ENCODE results near the gene MAGI1. TPM values are rescaled to one million over a fixed set of nuclear protein-coding genes. Genes with fewer than 3 reads are reported as not detected.

Gene MAGI1
- total and polyA plus RNA-seq, 10 donors: 3.5 to 104 (median 62.3) TPM

DNA sequence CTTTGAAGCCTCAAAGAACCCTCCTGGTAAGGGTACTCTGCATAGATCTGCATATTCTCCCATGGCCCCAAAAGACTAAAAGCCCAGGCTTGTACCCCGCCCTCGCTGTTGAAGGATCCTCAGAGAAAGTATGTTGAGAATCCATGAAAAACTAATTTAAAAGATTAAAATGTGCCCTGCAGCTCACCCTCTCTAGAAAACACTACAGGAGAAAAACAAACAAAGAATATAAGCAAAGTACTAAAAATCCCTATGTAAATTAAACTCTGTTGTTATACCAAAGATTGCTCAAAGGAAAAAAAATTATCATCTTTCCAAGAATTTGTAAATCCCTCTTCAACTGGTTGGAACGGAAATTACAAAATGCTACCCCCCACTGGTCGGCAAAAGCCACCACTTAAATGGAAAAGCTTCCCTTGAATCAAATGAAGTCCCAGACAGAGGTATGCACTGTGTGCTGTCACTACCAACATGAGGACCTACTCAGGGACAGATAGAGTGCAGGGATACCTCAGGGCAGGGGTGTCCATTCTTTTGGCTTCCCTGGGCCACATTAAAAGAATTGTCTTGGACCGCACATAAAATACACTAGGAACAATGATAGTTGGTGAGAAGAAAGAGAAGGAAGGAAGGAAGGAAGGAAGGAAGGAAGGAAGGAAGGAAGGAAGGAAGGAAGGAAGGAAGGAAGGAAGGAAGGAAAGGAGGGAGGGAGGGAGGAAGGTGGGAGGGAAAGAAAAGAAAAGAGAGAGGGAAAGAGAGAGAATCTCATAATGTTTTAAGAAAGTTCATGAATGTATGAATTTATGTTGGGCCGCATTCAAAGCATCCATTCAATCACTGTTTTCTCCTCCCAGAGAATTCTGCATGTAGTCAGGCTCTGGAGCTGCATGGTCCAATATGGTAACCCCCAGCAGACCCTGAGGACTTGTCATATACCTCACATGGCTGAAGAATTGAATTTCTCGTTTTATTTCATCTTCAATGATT lies 88.1 kb downstream of the MAGI1 start:
- DNase-seq: no peak
- no peaks in the 10 kb centered on the region for H3K9me3 ChIP-seq
- H3K4me3 ChIP-seq: no peak overlapping the region
- intact Hi-C loops (cut with DNase I; ENCODE audit: low total_unique reads): no loop called here
- H3K27ac ChIP-seq: peak overlapping the region in 3 of 8 donors; percentile 74 to 78 (median 77)
- no peaks in the 10 kb centered on the region for H3K36me3 ChIP-seq
- WGBS, 5 donors: 85 to 88% (median 87%) methylated on average over 7 of the region's 7 CpGs
- TF ChIP-seq POLR2A (IDR thresholded peaks at IDR 0.05): no peak
- TF ChIP-seq, protein P1, sequence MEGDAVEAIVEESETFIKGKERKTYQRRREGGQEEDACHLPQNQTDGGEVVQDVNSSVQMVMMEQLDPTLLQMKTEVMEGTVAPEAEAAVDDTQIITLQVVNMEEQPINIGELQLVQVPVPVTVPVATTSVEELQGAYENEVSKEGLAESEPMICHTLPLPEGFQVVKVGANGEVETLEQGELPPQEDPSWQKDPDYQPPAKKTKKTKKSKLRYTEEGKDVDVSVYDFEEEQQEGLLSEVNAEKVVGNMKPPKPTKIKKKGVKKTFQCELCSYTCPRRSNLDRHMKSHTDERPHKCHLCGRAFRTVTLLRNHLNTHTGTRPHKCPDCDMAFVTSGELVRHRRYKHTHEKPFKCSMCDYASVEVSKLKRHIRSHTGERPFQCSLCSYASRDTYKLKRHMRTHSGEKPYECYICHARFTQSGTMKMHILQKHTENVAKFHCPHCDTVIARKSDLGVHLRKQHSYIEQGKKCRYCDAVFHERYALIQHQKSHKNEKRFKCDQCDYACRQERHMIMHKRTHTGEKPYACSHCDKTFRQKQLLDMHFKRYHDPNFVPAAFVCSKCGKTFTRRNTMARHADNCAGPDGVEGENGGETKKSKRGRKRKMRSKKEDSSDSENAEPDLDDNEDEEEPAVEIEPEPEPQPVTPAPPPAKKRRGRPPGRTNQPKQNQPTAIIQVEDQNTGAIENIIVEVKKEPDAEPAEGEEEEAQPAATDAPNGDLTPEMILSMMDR (IDR thresholded peaks at IDR 0.05 in 8 of 11, conservative IDR thresholded peaks at IDR 0.05 in 3 of 11): no peak
- TF ChIP-seq POLR2AphosphoS5 (IDR thresholded peaks at IDR 0.05): no peak
- no peaks in the 10 kb centered on the region for H3K27me3 ChIP-seq (replicated peaks in 1 of 7)
- peaks cover 0 to 63% (median 18%) of the 10 kb centered on the region in 6 donors for H3K4me1 ChIP-seq

DNA sequence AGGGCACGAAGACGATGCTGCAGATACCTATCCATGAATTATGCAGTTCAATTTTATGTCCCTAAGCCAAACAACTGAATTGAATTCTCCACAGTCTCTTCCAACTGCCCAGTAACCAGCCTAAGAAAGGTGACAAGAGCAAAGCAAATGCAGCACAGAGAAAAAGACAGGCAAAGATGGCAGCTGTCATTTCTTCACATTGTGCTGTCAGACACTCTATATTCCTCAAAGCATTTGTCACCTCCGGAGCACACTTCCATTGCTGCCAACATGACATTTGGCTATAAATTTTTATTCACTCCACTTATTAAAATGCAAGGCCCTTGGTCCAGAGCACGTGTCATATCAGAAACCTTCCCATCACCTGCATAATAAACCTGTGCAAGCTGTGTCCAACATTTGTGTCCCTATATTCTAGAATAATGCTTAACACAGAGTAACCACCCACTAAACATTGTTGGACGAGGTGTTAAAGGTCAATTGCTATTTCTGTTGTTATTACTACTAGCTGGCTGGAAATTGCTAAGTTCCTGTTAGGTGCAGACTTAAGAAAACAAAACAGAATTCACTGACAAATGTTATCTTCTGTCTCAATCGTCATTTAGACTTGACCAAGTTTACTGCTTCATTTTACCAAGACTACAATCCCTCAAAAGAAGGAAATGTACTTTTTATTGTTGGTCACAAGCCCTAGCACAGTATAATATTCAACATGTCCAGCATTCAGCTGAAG lies 89.7 kb downstream of the MAGI1 start:
- no peaks in the 10 kb centered on the region for H3K27me3 ChIP-seq (replicated peaks in 1 of 7)
- peaks cover 0 to 53% (median 13%) of the 10 kb centered on the region in 6 donors for H3K4me1 ChIP-seq
- DNase-seq: no peak
- intact Hi-C loops (cut with DNase I; ENCODE audit: low total_unique reads): no loop called here
- H3K9me3 ChIP-seq: no peaks in the 10 kb centered on the region
- peak overlapping the region in 7 of 8 donors; percentile 27 to 78 (median 60) for H3K27ac ChIP-seq
- 50 to 69% (median 61%) methylated on average over 6 of the region's 6 CpGs for WGBS, 5 donors
- no peak for TF ChIP-seq POLR2A (IDR thresholded peaks at IDR 0.05)
- TF ChIP-seq, protein P1 (IDR thresholded peaks at IDR 0.05 in 8 of 11, conservative IDR thresholded peaks at IDR 0.05 in 3 of 11): no peak
- no peak for TF ChIP-seq POLR2AphosphoS5 (IDR thresholded peaks at IDR 0.05)
- no peak overlapping the region for H3K4me3 ChIP-seq
- H3K36me3 ChIP-seq: no peaks in the 10 kb centered on the region

DNA sequence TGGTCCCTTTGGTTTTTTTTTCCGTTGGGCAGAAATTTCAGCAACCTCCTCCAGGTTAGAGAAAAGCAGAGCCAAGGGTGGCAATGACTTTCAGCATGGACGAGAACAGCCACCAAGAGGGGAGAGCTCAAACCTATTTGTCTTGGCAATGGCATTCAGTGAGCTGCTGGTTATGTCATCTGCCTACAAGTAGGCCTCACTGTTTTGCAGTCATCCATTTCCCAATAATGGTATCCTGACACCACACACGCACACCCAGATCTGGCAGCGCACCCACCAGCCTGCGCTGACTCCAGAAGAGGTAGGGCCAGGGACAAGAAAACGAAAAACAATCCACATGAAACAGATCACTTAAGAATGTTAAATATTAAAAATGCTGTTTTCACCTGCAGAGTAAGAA lies 92.3 kb downstream of the MAGI1 start:
- 49 to 71% (median 61%) methylated on average over 6 of the region's 6 CpGs for WGBS, 5 donors
- Histone ChIP-seq H3K9me3 (no peaks in the 10 kb centered on the region), H3K27me3 (replicated peaks in 1 of 7) (no peaks in the 10 kb centered on the region), H3K4me1 (peaks cover 0 to 28% (median 3%) of the 10 kb centered on the region in 6 donors), H3K36me3 (no peaks in the 10 kb centered on the region), H3K27ac (peak overlapping the region in 7 of 8 donors; percentile 38 to 78 (median 69)), H3K4me3 (no peak overlapping the region)
- intact Hi-C loops (cut with DNase I; ENCODE audit: low total_unique reads): no loop called here
- DNase-seq: no peak
- TF ChIP-seq, protein P1 (IDR thresholded peaks at IDR 0.05 in 8 of 11, conservative IDR thresholded peaks at IDR 0.05 in 3 of 11): no peak
- TF ChIP-seq POLR2AphosphoS5 (IDR thresholded peaks at IDR 0.05): no peak
- no peak for TF ChIP-seq POLR2A (IDR thresholded peaks at IDR 0.05)
